GM21381 (cell line): ENCODE results near the gene TIMM23.

Experiments
- ATAC-seq: cut with Tn5 transposase; IDR thresholded peaks from one replicate; pipeline ENCODE4 v1.9.1; 2021; ENCODE audit warnings: mild to moderate bottlenecking, moderate library complexity; ENCODE audit not compliant: unreplicated experiment

Gene TIMM23

DNA sequence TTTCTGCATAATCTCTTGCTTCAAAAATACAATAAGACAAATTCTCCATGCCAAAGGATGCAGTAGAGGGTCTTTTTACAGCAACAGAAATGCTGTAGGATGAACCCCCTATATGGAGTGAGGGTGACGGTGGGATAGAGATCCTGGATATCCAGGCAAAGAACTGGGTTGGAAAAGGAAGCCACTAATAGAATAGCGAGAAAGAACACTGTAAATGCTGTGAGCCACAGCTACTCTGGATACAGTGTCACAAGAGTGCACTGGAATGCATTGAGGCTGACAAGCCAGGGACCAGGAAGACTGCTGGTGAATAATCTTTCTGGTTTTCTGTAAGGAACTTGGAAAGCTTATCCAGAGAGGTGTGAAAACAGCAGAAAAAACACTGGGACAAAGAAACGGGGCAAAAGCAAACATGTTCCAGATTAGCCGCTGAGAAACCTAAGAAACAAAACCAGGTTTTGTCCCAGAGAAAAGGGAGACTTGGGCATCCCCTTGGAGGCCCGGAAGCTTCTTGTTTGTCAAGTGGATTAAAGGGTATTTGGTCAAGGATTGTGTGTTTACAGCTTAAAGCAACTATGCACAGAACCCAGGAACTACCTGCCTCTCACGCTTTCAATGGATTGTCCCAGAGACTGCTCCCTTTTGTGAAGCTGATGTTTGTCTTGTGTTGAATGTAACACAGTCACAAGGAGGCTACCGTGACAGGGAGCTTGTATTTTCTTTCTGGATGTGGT lies 79.9 kb downstream of the TIMM23 start:
- no peak for ATAC-seq

DNA sequence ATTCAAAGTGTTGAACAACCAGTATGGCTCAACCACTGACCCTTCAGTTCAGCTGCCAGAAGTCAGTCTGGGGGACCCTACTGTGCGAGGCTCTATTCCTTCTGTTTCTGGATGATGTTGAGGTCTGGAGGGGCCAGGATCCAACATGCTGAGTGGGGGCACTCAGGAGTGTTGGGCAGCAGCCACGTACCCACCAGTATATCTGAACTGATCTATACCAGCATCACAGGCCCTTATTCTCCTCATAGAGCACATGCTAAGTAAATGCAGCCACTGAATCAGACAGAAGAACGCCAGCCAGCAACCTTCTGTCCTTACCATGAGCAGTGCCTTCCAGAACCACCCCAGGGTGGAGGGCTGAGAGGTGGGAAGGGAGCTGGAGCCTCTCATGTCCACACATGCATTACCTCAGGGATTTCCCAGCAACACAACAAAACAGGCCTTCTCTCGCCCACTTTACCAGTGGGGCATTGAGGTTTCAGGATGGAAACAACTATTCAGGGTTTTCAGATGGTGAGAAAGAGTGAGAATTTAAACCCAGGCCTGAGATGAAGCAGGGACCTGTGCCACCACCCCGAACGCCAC lies 80.6 kb downstream of the TIMM23 start:
- ATAC-seq: no peak
